HG02870 (cell line): ENCODE measurements around the gene STRN4.
"Not testable (repeated sequence)": the region's sequence is repeated elsewhere in the genome, so short reads cannot be mapped to it uniquely, and the experiment has no call there.

ENCODE experiments used
- ATAC-seq: cut with Tn5 transposase; IDR thresholded peaks from one replicate; pipeline ENCODE4 v1.9.1; 2021; ENCODE audit warnings: mild to moderate bottlenecking, moderate library complexity; ENCODE audit not compliant: unreplicated experiment

STRN4 gene

GRCh38 chr19:46773018-46773399 is 26.8 kb upstream of the STRN4 start:
- no peak for ATAC-seq

DNA sequence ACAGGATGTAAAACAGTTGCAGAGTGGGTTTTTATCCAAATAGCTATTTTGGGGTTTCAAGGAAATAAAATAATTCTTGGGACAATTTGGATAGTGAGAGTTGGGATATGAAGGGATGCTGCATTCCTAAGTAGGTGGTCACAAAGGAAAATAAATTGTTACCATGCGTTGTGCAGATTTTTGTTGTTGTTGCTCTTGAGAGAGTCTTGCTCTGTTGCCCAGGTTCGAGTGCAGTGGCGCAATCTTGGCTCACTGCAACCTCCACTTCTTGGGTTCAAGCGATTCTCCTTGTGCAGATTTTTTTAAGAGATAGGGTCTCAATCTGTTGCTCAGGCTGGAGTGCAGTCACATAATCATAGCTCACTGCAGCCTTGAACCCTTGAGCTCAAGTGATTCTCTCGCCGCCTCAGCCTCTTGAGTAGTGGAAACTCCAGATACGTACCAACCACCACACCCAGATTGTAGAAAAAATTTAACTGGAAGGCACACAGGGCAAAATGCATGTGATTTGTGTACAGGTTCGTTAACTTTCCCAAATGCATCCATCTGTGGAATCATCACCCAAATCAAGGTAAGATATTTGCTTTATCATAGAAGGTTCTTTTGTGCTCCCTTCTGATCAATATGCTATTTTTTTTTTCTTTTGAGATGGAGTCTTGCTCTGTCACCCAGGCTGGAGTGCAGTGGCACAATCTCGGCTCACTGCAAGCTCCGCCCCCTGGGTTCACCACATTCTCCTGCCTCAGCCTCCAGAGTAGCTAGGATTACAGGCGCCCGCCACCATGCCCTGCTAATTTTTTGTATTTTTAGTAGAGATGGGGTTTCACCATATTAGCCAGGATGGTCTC is 26.1 kb upstream of the STRN4 start:
- ATAC-seq, result no peak

GRCh38 chr19:46768746-46769145 is 22.5 kb upstream of the STRN4 start:
- ATAC-seq, result not testable (repeated sequence)

DNA sequence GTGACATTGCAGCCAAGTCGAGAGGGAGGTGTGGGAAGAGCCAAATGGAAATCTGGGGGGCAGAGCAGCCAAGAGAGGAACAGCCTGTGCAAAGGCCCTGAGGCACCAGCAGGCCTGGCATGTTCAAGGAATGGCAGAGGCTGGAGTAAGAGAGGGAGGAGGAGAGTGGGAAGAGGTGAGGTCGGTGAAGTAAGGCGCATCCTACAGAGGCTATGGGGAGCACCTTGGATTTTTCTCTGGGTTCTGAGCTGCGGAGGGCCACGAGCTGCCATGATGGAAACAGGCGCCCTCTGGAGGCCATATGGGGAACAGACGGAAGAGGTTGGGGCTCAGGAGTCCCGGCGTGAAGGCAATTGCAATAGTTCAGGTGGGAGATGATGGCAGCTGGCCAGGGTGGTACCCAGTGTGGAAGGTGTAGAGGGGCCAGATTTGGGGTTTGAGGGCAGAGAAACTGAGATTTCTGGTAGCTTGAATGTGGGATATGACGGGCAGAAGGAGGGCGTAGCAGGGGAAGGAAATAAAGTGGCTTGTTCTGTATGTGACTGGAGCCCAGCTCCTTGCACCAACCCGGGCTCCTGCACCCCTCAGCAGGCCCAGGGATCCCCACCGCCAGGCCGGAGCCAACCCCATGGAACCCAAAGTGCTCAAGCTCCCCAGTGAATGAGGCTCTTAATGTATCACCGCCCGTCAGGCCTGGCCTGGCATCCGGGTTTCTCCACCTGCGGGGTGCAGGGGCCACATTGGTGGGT is 20.5 kb upstream of the STRN4 start:
- ATAC-seq, result no peak

GRCh38 chr19:46764817-46765291 is 18.6 kb upstream of the STRN4 start:
- ATAC-seq, result no peak

DNA sequence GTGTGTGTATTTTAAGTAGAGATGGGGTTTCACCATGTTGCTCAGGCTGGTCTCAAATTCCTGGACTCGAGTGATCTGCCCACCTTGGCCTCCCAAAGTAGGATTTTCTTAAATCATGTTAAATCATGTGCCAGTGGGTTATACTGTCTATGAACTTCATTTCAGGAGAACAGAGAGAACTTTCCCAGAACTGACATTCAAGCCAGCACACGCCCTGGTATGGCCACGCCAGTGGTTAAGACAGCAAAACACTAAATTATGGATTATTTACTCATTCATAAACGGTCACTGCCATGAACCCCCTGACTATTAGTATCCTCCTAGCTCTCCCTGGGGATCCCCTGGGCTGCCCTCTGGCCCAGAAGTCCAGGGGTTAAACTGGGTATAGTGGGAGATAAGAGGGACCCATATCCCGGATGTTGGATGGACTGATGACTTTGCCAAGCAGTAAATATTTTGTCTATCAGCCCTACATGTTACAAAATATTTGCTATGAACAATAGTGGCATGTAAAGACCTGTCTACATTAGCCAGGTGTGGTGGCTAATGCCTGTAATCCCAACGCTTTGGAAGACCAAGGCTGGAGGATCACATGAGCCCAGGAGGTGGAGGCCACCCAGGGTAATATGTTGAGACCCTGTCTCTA is 16.1 kb upstream of the STRN4 start:
- no peak for ATAC-seq

- no peak for ATAC-seq
Measured at GRCh38 chr19:46761418-46761831, 15.2 kb upstream of the STRN4 start.

DNA sequence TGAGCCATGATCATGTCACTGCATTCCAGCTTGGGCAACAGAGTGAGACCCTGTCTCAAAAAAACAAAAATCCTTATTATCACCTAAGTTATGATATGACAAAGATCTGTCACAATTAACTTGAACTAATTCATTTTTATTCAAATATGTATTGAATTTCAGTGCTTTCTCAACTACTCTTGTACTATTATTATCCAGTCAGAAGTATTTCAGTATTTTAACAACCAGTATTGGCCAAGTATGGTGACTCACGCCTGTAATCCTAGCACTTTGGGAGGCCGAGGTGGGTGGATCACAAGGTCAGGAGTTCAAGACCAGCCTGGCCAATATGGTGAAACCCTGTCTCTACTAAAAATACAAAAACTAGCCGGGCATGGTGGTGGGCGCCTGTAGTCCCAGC is 14.6 kb upstream of the STRN4 start:
- ATAC-seq, result not testable (repeated sequence)

DNA sequence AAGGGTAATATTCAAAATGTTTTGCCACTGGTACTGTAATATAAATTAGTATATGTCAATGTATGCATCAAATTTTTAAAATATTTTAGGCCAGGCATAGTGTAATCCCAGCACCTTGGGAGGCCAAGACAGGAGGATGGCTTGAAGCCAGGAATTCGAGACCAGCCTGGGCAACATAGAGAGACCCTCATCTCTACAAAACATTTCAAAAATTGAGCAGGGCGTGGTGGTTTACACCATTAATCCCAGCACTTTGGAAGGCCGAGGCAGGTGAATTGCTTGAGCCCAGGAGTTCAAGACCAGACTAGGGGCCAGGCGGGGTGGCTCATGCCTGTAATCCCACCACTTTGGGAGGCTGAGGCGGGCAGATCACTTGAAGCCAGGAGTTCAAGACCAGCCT is 14.1 kb upstream of the STRN4 start:
- no peak for ATAC-seq

DNA sequence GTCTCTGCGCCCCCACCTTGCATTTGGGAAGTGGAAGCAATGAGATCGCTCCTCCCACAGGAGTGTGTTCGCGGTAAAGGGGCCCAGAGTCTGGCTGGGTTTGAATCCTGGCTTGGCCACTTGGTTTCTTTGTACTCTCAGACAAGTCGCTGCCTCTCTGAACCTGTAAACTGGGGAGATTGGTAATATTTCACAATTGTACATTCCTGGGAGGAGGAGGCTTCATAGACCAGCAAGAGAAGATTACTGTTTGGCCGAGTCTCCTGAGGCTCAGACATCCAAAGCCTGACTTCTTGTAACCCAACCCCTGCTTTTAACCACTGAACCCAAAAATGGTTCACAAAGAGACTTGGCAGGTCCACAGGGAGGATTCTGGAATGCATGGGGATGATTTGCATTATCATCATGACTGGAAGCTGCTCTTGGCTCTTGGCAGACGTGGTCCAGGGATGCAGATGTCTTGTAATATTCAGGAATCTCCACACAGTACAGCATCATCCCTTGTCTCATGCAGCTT is 13.6 kb upstream of the STRN4 start:
- ATAC-seq, result no peak

DNA sequence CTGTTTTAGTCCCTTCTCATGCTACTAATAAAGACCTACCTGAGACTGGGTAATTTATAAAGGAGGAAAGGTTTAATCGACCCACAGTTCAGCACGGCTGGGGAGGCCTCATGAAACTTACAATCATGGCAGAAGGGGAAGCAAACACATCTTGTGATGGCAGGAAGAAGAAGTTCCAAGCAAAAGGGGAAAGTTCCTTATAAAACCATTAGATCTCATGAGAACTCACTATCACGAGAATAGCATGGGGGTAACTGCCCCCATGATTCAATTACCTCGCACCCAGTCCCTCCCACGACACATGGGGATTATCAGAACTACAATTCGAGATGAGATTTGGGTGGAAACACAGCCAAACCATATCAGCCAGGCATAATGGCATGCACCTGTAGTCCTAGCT is 13.0 kb upstream of the STRN4 start:
- no peak for ATAC-seq

GRCh38 chr19:46756544-46756888 is 10.3 kb upstream of the STRN4 start:
- no peak for ATAC-seq

- ATAC-seq, result no peak
Measured at GRCh38 chr19:46755853-46756543, 9.7 kb upstream of the STRN4 start.

GRCh38 chr19:46755077-46755852 is 9.0 kb upstream of the STRN4 start:
- no peak for ATAC-seq

GRCh38 chr19:46753420-46754155 is 7.3 kb upstream of the STRN4 start:
- no peak for ATAC-seq

GRCh38 chr19:46748325-46749109 is 2.3 kb upstream of the STRN4 start:
- ATAC-seq, result no peak

- ATAC-seq, result no peak
Measured at GRCh38 chr19:46745521-46746280, 549 bp downstream of the STRN4 start, which contains the start of gene FKRP. Gene FKRP, plus strand, starts transcription at chr19:46746057. Its CDS starts 9,394 bp downstream, at chr19:46755451.

DNA sequence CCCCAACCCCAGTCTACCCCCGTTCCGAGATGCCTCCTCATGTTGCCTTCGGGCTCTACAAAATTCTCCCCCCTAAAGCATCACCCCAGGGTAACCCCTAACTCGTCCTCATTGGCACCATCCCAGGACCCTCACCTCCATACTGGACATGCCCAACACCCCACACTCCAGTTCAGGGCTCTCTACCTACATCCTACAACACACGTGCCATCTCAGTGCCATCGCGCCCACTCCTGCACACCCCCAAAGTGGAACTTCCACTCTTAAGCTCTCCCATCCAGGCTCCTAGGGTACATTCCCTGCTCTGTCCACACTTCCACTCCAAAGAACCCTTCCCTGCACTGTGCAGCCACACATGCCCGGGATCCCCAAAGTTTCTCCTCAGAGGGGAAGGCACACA is 1.2 kb downstream of the STRN4 start:
- no peak for ATAC-seq
